ENCODE measurements around the gene TSPAN7. TPM values are rescaled to one million over a fixed set of nuclear protein-coding genes. Genes with fewer than 3 reads are reported as not detected.

Gene TSPAN7
- total RNA-seq, 1 donor: not detected

GRCh38 chrX:38668771-38669170 is 107.4 kb downstream of the TSPAN7 start:
- no peak for DNase-seq (ENCODE audit: low read depth)
- no peak overlapping the region for H3K4me3 ChIP-seq (ENCODE audit: low read depth, low read length)
- TF ChIP-seq CTCF (IDR thresholded peaks at IDR 0.05; ENCODE audit: insufficient read depth, low read depth, low read length): no peak

- no peak for TF ChIP-seq CTCF (IDR thresholded peaks at IDR 0.05; ENCODE audit: insufficient read depth, low read depth, low read length)
- no peak for DNase-seq (ENCODE audit: low read depth)
- no peak overlapping the region for H3K4me3 ChIP-seq (ENCODE audit: low read depth, low read length)
Measured at GRCh38 chrX:38669428-38669827, 108.1 kb downstream of the TSPAN7 start.

- DNase-seq (ENCODE audit: low read depth): no peak
- no peak for TF ChIP-seq CTCF (IDR thresholded peaks at IDR 0.05; ENCODE audit: insufficient read depth, low read depth, low read length)
- no peak overlapping the region for H3K4me3 ChIP-seq (ENCODE audit: low read depth, low read length)
Measured at GRCh38 chrX:38672646-38673045, 111.3 kb downstream of the TSPAN7 start.

- DNase-seq (ENCODE audit: low read depth): no peak
- no peak for TF ChIP-seq CTCF (IDR thresholded peaks at IDR 0.05; ENCODE audit: insufficient read depth, low read depth, low read length)
- H3K4me3 ChIP-seq (ENCODE audit: low read depth, low read length): no peak overlapping the region
Measured at GRCh38 chrX:38675856-38676255, 114.5 kb downstream of the TSPAN7 start.

- DNase-seq (ENCODE audit: low read depth): peak; percentile 8
- TF ChIP-seq CTCF (IDR thresholded peaks at IDR 0.05; ENCODE audit: insufficient read depth, low read depth, low read length): no peak
- no peak overlapping the region for H3K4me3 ChIP-seq (ENCODE audit: low read depth, low read length)
Measured at GRCh38 chrX:38678183-38678582, 116.8 kb downstream of the TSPAN7 start.

GRCh38 chrX:38678821-38679220 is 117.5 kb downstream of the TSPAN7 start:
- no peak for DNase-seq (ENCODE audit: low read depth)
- no peak overlapping the region for H3K4me3 ChIP-seq (ENCODE audit: low read depth, low read length)
- TF ChIP-seq CTCF (IDR thresholded peaks at IDR 0.05; ENCODE audit: insufficient read depth, low read depth, low read length): no peak

GRCh38 chrX:38679695-38680094 is 118.4 kb downstream of the TSPAN7 start:
- no peak overlapping the region for H3K4me3 ChIP-seq (ENCODE audit: low read depth, low read length)
- TF ChIP-seq CTCF (IDR thresholded peaks at IDR 0.05; ENCODE audit: insufficient read depth, low read depth, low read length): no peak
- no peak for DNase-seq (ENCODE audit: low read depth)
